GM21515 (cell line): Measurements from ENCODE around the gene RAPGEF6.
"Not testable (repeated sequence)": the region's sequence is repeated elsewhere in the genome, so short reads cannot be mapped to it uniquely, and the experiment has no call there.

Experiments used
- ATAC-seq: cut with Tn5 transposase; IDR thresholded peaks from one replicate; pipeline ENCODE4 v1.9.1; 2021; ENCODE audit not compliant: unreplicated experiment

Gene RAPGEF6

GRCh38 chr5:131505237-131505908 is 129.7 kb downstream of the RAPGEF6 start:
- no peak for ATAC-seq

GRCh38 chr5:131496400-131496713 is 138.7 kb downstream of the RAPGEF6 start:
- ATAC-seq, result peak; percentile 95

DNA sequence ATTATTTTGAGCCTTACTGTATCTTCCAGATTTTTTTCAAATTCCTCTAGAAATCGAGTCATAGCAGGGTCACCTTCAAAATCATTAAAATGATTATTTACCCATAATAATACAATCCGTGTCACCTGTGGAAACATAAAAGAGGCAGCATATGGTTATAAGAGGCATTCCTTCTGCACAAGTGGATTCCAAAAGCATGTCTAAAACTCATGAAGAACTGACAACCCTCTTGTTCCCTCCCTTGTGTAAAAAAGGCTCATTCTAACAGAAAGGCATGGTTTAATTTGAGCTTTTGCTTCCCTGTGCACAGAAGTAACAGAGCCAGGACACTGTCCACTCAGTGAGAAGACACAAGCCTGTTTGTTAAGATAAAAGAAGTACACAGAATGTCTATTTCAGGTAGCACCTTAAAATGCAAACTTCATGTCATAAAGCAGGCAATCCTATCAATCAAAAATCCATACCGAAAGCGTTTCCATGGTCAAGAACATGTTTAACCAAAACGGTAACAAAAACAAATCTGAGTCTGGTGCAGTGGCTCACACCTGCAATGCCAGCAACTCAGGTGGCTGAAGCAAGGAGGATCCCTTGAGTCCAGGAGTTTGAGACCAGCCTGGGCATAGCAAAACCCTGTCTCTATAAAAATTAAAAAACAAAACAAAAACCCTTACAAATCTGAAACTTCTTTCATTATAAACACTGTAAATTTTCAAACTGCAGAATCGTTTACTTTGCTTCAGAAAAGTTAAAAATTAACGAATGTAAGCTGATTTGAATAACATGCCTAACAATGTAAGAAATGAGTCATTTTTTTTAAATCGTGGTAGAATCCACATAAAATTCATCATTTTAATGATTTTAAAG is 139.3 kb downstream of the RAPGEF6 start:
- ATAC-seq, result peak; percentile 6

DNA sequence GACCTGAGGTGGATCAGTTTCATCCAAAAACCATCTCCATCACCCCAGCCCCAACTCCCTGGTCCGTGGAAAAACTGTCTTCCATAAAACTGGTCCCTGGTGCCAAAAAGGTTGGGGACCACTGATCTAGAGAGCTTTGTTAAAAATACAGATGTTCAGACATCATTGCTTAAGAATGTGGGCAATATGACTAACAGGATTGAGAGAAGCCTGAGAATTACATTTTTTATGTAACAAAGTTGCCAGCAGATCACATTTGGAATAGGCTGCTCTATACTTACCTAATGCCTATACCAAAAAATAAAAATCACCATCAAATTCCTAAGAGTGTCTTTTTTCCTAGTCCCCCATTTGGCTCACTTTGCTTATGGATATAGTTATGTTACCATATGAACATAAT is 143.3 kb downstream of the RAPGEF6 start:
- no peak for ATAC-seq

- ATAC-seq, result peak; percentile 77
Observed at GRCh38 chr5:131488463-131488862, 146.6 kb downstream of the RAPGEF6 start.

DNA sequence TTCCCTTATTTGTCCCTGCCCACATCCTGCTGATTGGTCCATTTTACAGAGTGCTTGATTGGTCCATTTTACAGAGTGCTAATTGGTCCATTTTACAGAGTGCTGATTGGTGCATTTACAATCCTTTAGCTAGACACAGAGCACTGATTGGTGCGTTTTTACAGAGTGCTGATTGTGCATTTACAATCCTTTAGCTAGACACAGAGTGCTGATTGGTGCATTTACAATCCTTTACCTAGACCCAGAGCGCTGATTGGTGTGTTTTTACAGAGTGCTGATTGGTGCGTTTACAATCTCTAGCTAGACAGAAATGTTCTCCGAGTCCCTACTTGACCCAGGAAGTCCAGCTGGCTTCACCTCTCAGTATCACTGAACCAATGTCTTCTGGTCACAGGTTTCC is 147.7 kb downstream of the RAPGEF6 start:
- not testable (repeated sequence) for ATAC-seq

- no peak for ATAC-seq
Observed at GRCh38 chr5:131482617-131483016, 152.4 kb downstream of the RAPGEF6 start.

- ATAC-seq, result no peak
Observed at GRCh38 chr5:131481569-131481968, 153.5 kb downstream of the RAPGEF6 start.

GRCh38 chr5:131475541-131475941 is 159.5 kb downstream of the RAPGEF6 start:
- no peak for ATAC-seq

DNA sequence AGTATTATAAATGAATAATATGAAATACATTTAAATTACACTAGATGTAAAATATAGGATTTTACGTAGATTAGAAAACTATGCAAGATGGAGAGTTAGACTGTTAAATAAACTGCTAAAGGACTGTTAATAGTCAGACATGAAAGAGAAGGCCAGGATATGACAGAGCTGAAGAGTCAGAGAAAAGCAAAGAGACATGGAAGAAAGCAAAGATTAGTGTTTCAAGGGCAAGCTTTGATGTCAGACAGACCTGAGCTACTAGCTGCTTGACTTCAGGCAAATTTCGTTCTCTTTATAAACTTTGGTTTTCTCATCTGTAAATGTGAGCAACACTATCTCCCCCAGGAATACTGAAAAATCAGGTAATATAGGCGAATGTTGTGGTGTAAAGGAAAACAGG is 161.3 kb downstream of the RAPGEF6 start:
- no peak for ATAC-seq

DNA sequence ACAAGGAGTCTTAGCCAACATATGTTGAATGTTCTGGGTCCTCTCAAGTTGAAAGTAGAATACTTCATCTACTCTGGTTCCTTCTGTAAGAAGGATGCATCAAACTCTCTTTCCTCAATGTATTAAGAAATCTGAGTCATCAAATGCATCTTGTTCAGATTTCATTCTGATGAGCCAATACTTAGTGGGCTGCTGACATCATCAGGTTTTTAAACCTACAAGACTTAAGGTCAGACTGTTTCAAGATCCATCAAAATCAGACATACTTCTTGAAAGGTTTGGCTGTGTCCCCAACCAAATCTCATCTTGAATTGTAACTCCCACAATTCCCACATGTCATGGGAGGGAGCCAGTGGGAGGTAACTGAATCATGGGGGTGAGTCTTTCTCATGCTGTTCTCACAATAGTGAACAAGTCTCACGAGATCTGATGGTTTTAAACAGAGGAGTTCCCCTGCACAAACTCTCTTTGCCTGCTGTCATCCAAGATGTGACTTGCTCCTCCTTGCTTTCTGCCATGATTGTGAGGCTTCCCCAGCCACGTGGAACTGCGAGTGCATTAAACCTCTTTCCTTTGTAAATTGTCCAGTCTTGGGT is 168.8 kb downstream of the RAPGEF6 start:
- no peak for ATAC-seq

GRCh38 chr5:131463656-131464055 is 171.4 kb downstream of the RAPGEF6 start:
- ATAC-seq, result no peak

DNA sequence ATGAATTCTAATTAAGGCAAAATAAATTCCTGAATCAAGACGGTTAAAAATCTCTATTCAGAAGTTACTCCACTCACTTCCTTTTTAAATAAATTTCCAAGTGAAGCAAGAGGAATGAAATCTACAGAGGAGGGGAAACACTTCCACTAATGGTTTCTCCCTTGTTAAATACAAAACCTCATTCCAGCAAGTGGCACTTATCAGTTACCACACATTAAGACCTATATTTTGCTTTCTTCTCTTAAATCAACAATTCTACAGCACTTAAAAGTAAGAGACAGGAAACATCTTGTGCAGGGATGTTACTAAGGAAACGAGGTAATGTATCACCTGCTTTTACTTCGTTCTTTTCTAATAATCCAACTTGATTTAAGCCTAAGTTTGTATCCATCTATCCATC is 172.6 kb downstream of the RAPGEF6 start:
- no peak for ATAC-seq

GRCh38 chr5:131461742-131462141 is 173.3 kb downstream of the RAPGEF6 start:
- no peak for ATAC-seq

DNA sequence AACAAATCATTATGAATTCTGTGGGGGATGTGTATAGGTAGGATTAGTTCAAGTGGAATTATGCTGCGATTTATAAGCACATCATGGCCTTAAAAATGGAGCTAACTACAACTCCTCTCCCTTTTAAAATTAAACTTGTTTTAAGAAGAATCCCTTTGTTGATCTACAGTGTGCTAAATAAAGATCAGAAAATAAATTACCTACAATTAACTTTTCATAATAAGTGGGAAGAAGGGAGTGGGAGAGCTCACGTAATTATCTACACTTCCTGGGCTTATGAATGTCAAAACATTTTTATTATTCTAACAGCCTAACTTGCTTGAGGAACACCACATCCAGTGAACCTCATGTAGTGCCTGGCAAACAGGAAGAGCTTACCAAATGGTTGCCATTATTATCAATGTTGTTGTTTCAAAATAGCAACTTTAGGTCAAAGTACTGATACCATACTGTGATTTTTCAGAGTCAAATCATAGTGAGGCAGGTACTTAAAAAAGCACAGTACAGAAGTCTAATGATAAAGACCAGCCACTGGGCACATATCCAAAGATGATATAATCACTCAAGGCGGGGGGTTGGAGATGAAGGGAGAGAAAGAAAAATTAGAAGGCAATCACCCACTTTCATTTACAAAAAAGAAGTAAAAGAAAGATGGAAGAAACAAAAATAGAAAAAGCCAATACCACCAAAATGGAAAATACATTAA is 174.0 kb downstream of the RAPGEF6 start:
- no peak for ATAC-seq

DNA sequence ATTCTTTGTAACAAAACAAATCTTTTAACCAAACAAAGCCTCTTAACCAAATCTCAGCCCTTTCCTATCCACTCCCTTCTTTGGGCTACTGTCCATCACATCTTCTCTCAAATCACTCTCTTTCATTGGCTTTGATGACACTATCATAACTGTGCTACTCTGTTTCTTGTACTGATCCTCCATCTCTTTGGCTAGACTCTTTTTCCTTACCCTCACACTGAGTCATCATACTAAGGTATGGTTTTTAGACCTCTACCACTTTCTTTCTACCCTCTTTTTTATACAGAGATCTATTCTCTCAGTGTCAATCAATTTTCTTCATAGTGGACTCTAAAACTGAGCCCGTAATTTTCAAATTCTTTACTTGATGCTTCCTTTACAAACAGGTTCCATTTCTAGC is 174.9 kb downstream of the RAPGEF6 start:
- no peak for ATAC-seq

- ATAC-seq, result no peak
Observed at GRCh38 chr5:131459216-131459615, 175.8 kb downstream of the RAPGEF6 start.

GRCh38 chr5:131457193-131457592 is 177.8 kb downstream of the RAPGEF6 start:
- no peak for ATAC-seq

GRCh38 chr5:131450941-131451340 is 184.1 kb downstream of the RAPGEF6 start:
- ATAC-seq, result no peak

DNA sequence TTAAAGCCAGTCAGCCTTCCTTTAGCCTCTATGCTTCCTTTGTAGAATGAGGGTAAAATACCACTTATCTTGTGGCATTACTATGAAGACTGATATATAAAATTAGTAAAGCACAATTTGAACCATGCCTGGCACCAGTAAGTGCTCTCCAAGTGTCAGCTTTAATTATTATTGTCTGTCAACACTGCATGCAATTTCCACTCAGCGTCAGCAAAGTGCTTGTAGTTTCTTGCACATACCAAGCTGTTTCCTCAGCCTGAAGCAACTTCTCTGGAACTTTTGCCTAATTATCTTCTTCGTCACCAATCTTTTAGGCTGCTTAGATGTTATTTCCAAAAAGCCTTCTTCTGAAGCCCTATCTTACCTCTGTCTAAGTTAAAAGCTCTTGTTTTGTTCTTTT is 193.8 kb downstream of the RAPGEF6 start:
- no peak for ATAC-seq

DNA sequence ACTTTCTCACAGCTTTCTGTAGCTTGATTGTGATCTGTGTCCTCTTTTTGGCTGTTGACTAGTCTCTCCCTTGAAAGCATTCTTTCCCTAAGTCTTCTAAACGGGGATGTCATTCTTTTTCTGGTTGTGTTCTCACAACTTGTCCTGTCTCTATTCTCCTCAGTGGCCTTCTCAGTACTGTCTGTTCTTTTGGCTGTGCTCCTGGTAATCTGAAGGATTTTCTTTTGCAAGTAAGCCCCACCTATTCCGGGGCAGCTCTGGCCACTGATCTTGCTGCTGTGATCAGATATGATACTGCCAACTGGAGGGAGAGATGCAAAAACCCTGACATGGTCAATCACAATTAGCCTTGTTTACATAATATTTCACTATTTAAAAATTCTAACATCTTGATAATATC is 198.9 kb downstream of the RAPGEF6 start:
- ATAC-seq, result no peak

- ATAC-seq, result no peak
Observed at GRCh38 chr5:131433109-131433508, 201.9 kb downstream of the RAPGEF6 start.
